GM23338 (cell line): ENCODE data around the gene PRKAR1B. TPM values are rescaled to one million over a fixed set of nuclear protein-coding genes. Genes with fewer than 3 reads are reported as not detected.

Source experiments
- ATAC-seq: fragments of 200-7000 bp; cut with Tn5 transposase; 3 replicates; pipeline ENCODE4 v1.9.1; 2020
- DNase-seq: peaks from one replicate; pipeline ENCODE4 v3.0.0-alpha.2; 2015; ENCODE audit warnings: low spot score
- H2AFZ ChIP-seq: fragments of 200-600 bp; sonication (generic); 2 replicates; pipeline ENCODE4 v1.8.0; 2016; ENCODE audit warnings: antibody characterized with exemption, mild to moderate bottlenecking, moderate library complexity
- H3F3A ChIP-seq: fragments of 200-600 bp; sonication (generic); replicated peaks from 2 replicates; pipeline ENCODE4 v1.8.0; 2017; ENCODE audit warnings: antibody characterized with exemption, mixed run types, low read depth
- H3K27ac ChIP-seq: fragments of 200-600 bp; sonication (generic); 2 replicates; pipeline ENCODE4 v1.6.1; 2016; ENCODE audit warnings: low read depth
- H3K27me3 ChIP-seq: fragments of 200-600 bp; sonication (generic); 2 replicates; pipeline ENCODE4 v1.8.0; 2016; ENCODE audit warnings: mild to moderate bottlenecking, mixed run types, moderate library complexity; ENCODE audit not compliant: insufficient read depth
- H3K36me3 ChIP-seq: fragments of 200-600 bp; sonication (generic); 2 replicates; pipeline ENCODE4 v1.8.0; 2016; ENCODE audit warnings: mild to moderate bottlenecking; ENCODE audit not compliant: insufficient read depth
- H3K4me1 ChIP-seq: fragments of 200-600 bp; sonication (generic); 2 replicates; pipeline ENCODE4 v1.8.0; 2016; ENCODE audit warnings: mild to moderate bottlenecking, moderate library complexity; ENCODE audit not compliant: insufficient read depth
- H3K4me2 ChIP-seq: fragments of 200-600 bp; sonication (generic); 2 replicates; pipeline ENCODE4 v1.7.1; 2017; ENCODE audit warnings: mixed run types
- H3K4me3 ChIP-seq: fragments of 200-600 bp; sonication (generic); 2 replicates; pipeline ENCODE4 v1.6.1; 2016; ENCODE audit warnings: mixed run types
- H3K79me2 ChIP-seq: fragments of 200-600 bp; sonication (generic); replicated peaks from 2 replicates; pipeline ENCODE4 v1.8.0; 2017; ENCODE audit warnings: mild to moderate bottlenecking; ENCODE audit not compliant: insufficient read depth
- H3K9me2 ChIP-seq: fragments of 200-600 bp; sonication (generic); 2 replicates; pipeline ENCODE4 v1.8.0; 2017; ENCODE audit not compliant: insufficient read depth
- H4K20me1 ChIP-seq: fragments of 200-600 bp; sonication (generic); replicated peaks from 2 replicates; pipeline ENCODE4 v1.8.0; 2017; ENCODE audit warnings: mild to moderate bottlenecking; ENCODE audit not compliant: insufficient read depth
- H3K27ac Mint-ChIP-seq: 2 replicates; pipeline ENCODE4 v1.8.0; 2020; ENCODE audit warnings: inconsistent platforms, mild to moderate bottlenecking, moderate library complexity, mixed read lengths
- H3K27me3 Mint-ChIP-seq: 3 replicates; pipeline ENCODE4 v1.8.0; 2022; ENCODE audit warnings: low read depth, mild to moderate bottlenecking, moderate library complexity, mixed read lengths, inconsistent platforms; ENCODE audit not compliant: insufficient read depth, poor library complexity
- H3K36me3 Mint-ChIP-seq: 3 replicates; pipeline ENCODE4 v1.8.0; 2021; ENCODE audit warnings: low read depth, mild to moderate bottlenecking, inconsistent platforms, moderate library complexity, mixed read lengths
- H3K4me1 Mint-ChIP-seq: 3 replicates; pipeline ENCODE4 v1.8.0; 2020; ENCODE audit warnings: mild to moderate bottlenecking, inconsistent platforms, mixed read lengths
- H3K4me3 Mint-ChIP-seq: 3 replicates; pipeline ENCODE4 v1.8.0; 2021; ENCODE audit warnings: moderate library complexity, mild to moderate bottlenecking, inconsistent platforms, mixed read lengths
- H3K9me3 Mint-ChIP-seq: 3 replicates; pipeline ENCODE4 v1.8.0; 2020; ENCODE audit warnings: moderate library complexity, mild to moderate bottlenecking, inconsistent platforms, mixed read lengths
- CTCF ChIP-seq, 2 experiments: fragments of 200-600 bp in 1 of 2; sonication (generic) in 1 of 2; conservative IDR thresholded peaks; 2 replicates each; pipeline versions ENCODE4 v1.5.1 to v1.6.1; 2016 to 2017; ENCODE audit warnings: antibody characterized with exemption in 2 of 2, low read depth in 2 of 2, mild to moderate bottlenecking in 2 of 2, moderate library complexity in 1 of 2
- ETS1 ChIP-seq: IDR thresholded peaks from 2 replicates; pipeline ENCODE4 v1.6.1; 2016; ENCODE audit warnings: antibody characterized with exemption
- EZH2phosphoT487 ChIP-seq: fragments of 200-600 bp; sonication (generic); IDR thresholded peaks from one replicate; pipeline ENCODE4 v1.8.1; 2018; ENCODE audit warnings: antibody characterized with exemption; ENCODE audit not compliant: unreplicated experiment
- POLR2AphosphoS5 ChIP-seq: IDR thresholded peaks from 2 replicates; pipeline ENCODE4 v1.6.1; 2016; ENCODE audit warnings: antibody characterized with exemption, low read depth
- REST ChIP-seq: IDR thresholded peaks from one replicate; pipeline ENCODE4 v1.6.1; 2018; ENCODE audit warnings: antibody characterized with exemption; ENCODE audit not compliant: unreplicated experiment
- STAT1 ChIP-seq: IDR thresholded peaks from one replicate; pipeline ENCODE4 v1.6.1; 2016; ENCODE audit warnings: antibody characterized with exemption; ENCODE audit not compliant: unreplicated experiment
- ZNF114 ChIP-seq: fragments of 250-450 bp; sonication (Bioruptor Pico); IDR thresholded peaks from 2 replicates; pipeline ENCODE4 v1.5.0; 2020; ENCODE audit warnings: mild to moderate bottlenecking, moderate library complexity
- ZNF462 ChIP-seq: fragments of 250-450 bp; sonication (Bioruptor Pico); IDR thresholded peaks from 2 replicates; pipeline ENCODE4 v1.5.0; 2020; ENCODE audit warnings: mild to moderate bottlenecking, moderate library complexity
- polyA plus RNA-seq: library from polyadenylated mRNA; unstranded; fragments of >200 nt; fragmentation: Nextera tagmentation; extraction: Ambion mirVana; gene quantifications from 2 replicates; pipeline ENCODE4 v1.2.1, GENCODE V29; 2016
- total RNA-seq: library from RNA; depleted of rRNA; stranded (reverse); fragments of >200 nt; shearing (Covaris generic); gene quantifications from 2 replicates; pipeline ENCODE4 v1.2.3, GENCODE V29; 2014

PRKAR1B gene
- total and polyA plus RNA-seq, 2 experiments from 2014 or later: 35.7 to 36.7 TPM

DNA sequence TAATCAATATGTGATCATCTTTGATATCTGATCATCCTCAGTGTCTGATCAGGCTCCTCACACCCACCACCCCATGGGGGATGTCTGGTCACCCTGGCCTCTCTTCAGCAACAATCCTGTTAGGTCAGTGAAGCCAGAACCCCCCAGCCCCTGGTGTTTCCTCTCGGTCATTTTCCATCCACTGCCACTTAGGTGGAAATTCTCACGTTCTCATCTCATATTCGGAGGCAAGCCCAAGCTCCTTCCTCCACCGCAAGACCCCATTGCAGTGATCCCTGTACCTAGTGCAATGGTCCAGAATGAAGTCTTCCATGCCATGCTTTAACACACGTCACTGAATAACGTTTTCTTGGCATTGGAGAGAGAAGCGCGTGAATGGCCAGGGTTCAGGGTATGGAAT, 103.6 kb downstream of the PRKAR1B start:
- no peak for ATAC-seq
- H3K4me3 ChIP-seq: no peak overlapping the region
- H3K27me3 ChIP-seq: no peaks in the 10 kb centered on the region
- Mint-ChIP-seq H3K27me3 (peaks cover 2% of the 10 kb centered on the region), H3K9me3 (peaks cover 46% of the 10 kb centered on the region), H3K36me3 (peaks cover 73% of the 10 kb centered on the region), H3K4me1 (peaks cover 29% of the 10 kb centered on the region), H3K27ac (no peak overlapping the region), H3K4me3 (no peak overlapping the region)
- H3K36me3 ChIP-seq: peaks cover 7% of the 10 kb centered on the region; the same call in 1 of the 2 replicates
- no peaks in the 10 kb centered on the region for H3F3A ChIP-seq
- no peak overlapping the region for H3K4me2 ChIP-seq
- H3K79me2 ChIP-seq: peaks cover 46% of the 10 kb centered on the region
- no peak overlapping the region for H2AFZ ChIP-seq
- 0 out of 2 replicates have a peak, but pooled peaks cover 4% of the 10 kb centered on the region for H3K9me2 ChIP-seq
- TF ChIP-seq ZNF114 (CRISPR knock-in tag) (no peak), EZH2phosphoT487 (no peak)
- no peak overlapping the region for H3K27ac ChIP-seq
- no peaks in the 10 kb centered on the region for H4K20me1 ChIP-seq
- peaks cover 10% of the 10 kb centered on the region for H3K4me1 ChIP-seq
- DNase-seq: no peak

DNA sequence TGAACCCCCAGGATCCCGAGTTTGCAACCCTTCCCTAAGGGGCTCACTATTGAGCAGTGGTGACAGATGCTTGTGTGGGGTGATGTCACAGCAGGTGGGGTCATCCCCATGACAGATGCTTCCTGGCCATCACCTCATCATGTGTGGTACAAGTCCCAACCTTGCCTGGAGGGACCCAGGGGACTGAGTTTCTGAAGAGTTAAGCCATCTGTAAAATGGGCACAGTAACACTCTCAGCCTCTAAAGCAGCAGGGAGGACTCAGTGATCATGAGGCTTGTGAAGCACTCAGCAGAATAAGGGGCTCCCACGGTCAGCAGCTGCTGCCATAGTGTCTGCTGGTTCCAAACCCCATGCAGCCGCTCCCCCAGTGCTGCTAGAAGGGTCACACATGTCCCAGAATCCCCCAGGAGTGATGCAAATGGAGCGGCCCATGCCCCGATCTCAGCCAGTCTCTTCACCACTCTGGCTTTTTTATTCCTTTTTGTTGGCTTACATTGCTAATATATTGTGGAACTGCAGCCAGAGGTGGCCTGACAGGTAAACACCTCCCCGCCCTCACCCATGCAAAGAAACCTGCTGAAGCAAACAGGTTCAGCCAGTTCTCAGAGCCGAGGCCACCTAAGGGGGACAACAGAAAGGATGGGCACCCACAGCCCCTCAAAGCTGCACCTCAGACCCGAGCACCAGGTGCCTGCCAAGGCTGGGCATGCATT, 105.4 kb downstream of the PRKAR1B start:
- ATAC-seq (peak; percentile 60), DNase-seq (no peak)
- no peaks in the 10 kb centered on the region for H4K20me1 ChIP-seq
- TF ChIP-seq CTCF (conservative IDR thresholded peaks at IDR 0.05; ENCODE audit: low read depth in 2 of 2) (no peak), STAT1 (no peak), ETS1 (no peak), REST (no peak), ZNF462 (CRISPR knock-in tag) (no peak), POLR2AphosphoS5 (no peak)
- peaks cover 46% of the 10 kb centered on the region for H3K79me2 ChIP-seq
- H2AFZ ChIP-seq: no peak overlapping the region
- Mint-ChIP-seq H3K36me3 (peaks cover 70% of the 10 kb centered on the region), H3K27me3 (peaks cover 5% of the 10 kb centered on the region), H3K4me1 (peaks cover 29% of the 10 kb centered on the region), H3K9me3 (peaks cover 44% of the 10 kb centered on the region), H3K4me3 (no peak overlapping the region), H3K27ac (peak overlapping the region; percentile 34; the same call in 1 of the 2 replicates)
- H3K27me3 ChIP-seq: no peaks in the 10 kb centered on the region
- H3K9me2 ChIP-seq: 0 out of 2 replicates have a peak, but pooled peaks cover 4% of the 10 kb centered on the region
- no peak overlapping the region for H3K27ac ChIP-seq
- H3K36me3 ChIP-seq: peaks cover 7% of the 10 kb centered on the region; the same call in 1 of the 2 replicates
- peaks cover 10% of the 10 kb centered on the region for H3K4me1 ChIP-seq
- H3K4me2 ChIP-seq: peak overlapping the region; percentile 32; the same call in 1 of the 2 replicates
- H3K4me3 ChIP-seq: no peak overlapping the region
- no peaks in the 10 kb centered on the region for H3F3A ChIP-seq
